H1 (cell line): ENCODE data around the gene ZNF292. TPM values are rescaled to one million over a fixed set of nuclear protein-coding genes. Genes with fewer than 3 reads are reported as not detected.

Experiments
- BCL11A ChIP-seq, 2 experiments: IDR thresholded peaks; one replicate each; pipeline ENCODE4 v1.6.1; 2011; ENCODE audit warnings: low read depth in 2 of 2, low read length in 2 of 2, mild to moderate bottlenecking in 2 of 2
- BRCA1 ChIP-seq: IDR thresholded peaks from 2 replicates; pipeline ENCODE4 v1.6.1; 2012; ENCODE audit warnings: low read depth, low read length, improper control_type of control experiment
- FOSL1 ChIP-seq: IDR thresholded peaks from 2 replicates; pipeline ENCODE4 v1.6.1; 2011; ENCODE audit warnings: mild to moderate bottlenecking, low read depth, low read length, moderate library complexity; ENCODE audit not compliant: insufficient read depth
- HDAC6 ChIP-seq: IDR thresholded peaks from one replicate; pipeline ENCODE4 v1.7.1; 2012; ENCODE audit warnings: low read depth, mild to moderate bottlenecking, inconsistent platforms, low read length, moderate library complexity
- KDM1A ChIP-seq: fragments of 200-600, 300-600 bp; sonication (generic); IDR thresholded peaks from 2 replicates; pipeline ENCODE4 v1.7.1; 2016; ENCODE audit warnings: mild to moderate bottlenecking, low read length, borderline replicate concordance
- KDM5A ChIP-seq: fragments of 200-600 bp; IDR thresholded peaks from 2 replicates; pipeline ENCODE4 v1.7.1; 2012; ENCODE audit warnings: mild to moderate bottlenecking, low read length, inconsistent platforms, mixed read lengths
- POLR2A ChIP-seq, 2 experiments: IDR thresholded peaks; 1 replicate in 1 of 2; 2 replicates in 1 of 2; pipeline ENCODE4 v1.6.1; 2011; ENCODE audit warnings: low read depth in 2 of 2, low read length in 2 of 2, mild to moderate bottlenecking in 2 of 2; ENCODE audit errors: control extremely low read depth in 1 of 2
- SRF ChIP-seq: IDR thresholded peaks from 2 replicates; pipeline ENCODE4 v1.6.1; 2011; ENCODE audit warnings: mild to moderate bottlenecking, low read depth, low read length, moderate library complexity
- TAF7 ChIP-seq: optimal IDR thresholded peaks from 2 replicates; pipeline ENCODE3; 2011; ENCODE audit warnings: low read depth, mild to moderate bottlenecking, inconsistent platforms, low read length, moderate library complexity, borderline replicate concordance
- TBP ChIP-seq: IDR thresholded peaks from 2 replicates; pipeline ENCODE4 v1.6.1; 2011; ENCODE audit warnings: low read depth, low read length, improper control_type of control experiment
- YY1 ChIP-seq: IDR thresholded peaks from 2 replicates; pipeline ENCODE4 v1.6.1; 2011; ENCODE audit warnings: low read depth, mild to moderate bottlenecking, low read length
- polyA plus RNA-seq, 7 experiments: library from polyadenylated mRNA; depleted of rRNA in 3 of 7; stranded (reverse) in 5 of 7; unstranded in 2 of 7; fragments of >200 nt in 5 of 7; fragments of 200-250 nt in 2 of 7; gene quantifications; 1 replicate in 5 of 7; 2 replicates in 1 of 7; 4 replicates in 1 of 7; pipeline versions ENCODE4 v1.2.1 to v1.2.3, GENCODE V29; 2011 to 2013; ENCODE audit warnings: missing spikeins in 2 of 7, mixed read lengths in 2 of 7
- total RNA-seq: library from RNA; stranded (reverse); fragmentation: NEBNext Ultra II Directional; extraction: Animal tissue kit (Norgen Biotek cat#: 25700); gene quantifications from 2 replicates; pipeline ENCODE4 v1.2.1, GENCODE V29; 2021
- TF ChIP-seq, protein P1 (sequence below): fragments of 300-600 bp; sonication (generic); IDR thresholded peaks from 2 replicates; pipeline ENCODE4 v1.7.1; 2012; ENCODE audit warnings: low read length, moderate library complexity, mild to moderate bottlenecking, inconsistent platforms; ENCODE audit not compliant: insufficient replicate concordance
- TF ChIP-seq, protein P2 (sequence below): IDR thresholded peaks from 2 replicates; pipeline ENCODE4 v1.6.1; 2012; ENCODE audit warnings: inconsistent platforms

The ZNF292 gene
- total and polyA plus RNA-seq, 2 of the 8 experiments (the other 6 are each of a cell fraction or from before 2014, with no cell fraction given) = 6.8 to 44.2 TPM

DNA sequence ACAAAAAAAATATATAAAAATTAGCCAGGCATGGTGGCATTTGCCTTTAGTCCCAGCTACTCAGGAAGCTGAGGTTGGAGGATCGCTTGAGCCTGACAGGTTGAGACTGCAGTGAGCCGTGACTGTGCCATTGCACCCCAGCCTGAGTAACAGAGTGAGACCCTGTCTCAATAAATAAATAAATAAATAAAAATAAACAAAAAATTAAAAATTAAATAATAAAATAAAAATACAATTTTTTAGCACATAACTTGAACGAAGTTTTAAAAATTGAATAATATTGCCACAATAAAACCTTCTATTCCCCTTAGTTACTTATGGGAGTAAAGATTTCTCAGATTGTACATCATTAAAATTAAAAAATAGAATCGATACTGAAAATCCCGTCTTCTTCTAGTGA is 31.3 kb upstream of the ZNF292 start (continued):
- TF ChIP-seq, protein P1, sequence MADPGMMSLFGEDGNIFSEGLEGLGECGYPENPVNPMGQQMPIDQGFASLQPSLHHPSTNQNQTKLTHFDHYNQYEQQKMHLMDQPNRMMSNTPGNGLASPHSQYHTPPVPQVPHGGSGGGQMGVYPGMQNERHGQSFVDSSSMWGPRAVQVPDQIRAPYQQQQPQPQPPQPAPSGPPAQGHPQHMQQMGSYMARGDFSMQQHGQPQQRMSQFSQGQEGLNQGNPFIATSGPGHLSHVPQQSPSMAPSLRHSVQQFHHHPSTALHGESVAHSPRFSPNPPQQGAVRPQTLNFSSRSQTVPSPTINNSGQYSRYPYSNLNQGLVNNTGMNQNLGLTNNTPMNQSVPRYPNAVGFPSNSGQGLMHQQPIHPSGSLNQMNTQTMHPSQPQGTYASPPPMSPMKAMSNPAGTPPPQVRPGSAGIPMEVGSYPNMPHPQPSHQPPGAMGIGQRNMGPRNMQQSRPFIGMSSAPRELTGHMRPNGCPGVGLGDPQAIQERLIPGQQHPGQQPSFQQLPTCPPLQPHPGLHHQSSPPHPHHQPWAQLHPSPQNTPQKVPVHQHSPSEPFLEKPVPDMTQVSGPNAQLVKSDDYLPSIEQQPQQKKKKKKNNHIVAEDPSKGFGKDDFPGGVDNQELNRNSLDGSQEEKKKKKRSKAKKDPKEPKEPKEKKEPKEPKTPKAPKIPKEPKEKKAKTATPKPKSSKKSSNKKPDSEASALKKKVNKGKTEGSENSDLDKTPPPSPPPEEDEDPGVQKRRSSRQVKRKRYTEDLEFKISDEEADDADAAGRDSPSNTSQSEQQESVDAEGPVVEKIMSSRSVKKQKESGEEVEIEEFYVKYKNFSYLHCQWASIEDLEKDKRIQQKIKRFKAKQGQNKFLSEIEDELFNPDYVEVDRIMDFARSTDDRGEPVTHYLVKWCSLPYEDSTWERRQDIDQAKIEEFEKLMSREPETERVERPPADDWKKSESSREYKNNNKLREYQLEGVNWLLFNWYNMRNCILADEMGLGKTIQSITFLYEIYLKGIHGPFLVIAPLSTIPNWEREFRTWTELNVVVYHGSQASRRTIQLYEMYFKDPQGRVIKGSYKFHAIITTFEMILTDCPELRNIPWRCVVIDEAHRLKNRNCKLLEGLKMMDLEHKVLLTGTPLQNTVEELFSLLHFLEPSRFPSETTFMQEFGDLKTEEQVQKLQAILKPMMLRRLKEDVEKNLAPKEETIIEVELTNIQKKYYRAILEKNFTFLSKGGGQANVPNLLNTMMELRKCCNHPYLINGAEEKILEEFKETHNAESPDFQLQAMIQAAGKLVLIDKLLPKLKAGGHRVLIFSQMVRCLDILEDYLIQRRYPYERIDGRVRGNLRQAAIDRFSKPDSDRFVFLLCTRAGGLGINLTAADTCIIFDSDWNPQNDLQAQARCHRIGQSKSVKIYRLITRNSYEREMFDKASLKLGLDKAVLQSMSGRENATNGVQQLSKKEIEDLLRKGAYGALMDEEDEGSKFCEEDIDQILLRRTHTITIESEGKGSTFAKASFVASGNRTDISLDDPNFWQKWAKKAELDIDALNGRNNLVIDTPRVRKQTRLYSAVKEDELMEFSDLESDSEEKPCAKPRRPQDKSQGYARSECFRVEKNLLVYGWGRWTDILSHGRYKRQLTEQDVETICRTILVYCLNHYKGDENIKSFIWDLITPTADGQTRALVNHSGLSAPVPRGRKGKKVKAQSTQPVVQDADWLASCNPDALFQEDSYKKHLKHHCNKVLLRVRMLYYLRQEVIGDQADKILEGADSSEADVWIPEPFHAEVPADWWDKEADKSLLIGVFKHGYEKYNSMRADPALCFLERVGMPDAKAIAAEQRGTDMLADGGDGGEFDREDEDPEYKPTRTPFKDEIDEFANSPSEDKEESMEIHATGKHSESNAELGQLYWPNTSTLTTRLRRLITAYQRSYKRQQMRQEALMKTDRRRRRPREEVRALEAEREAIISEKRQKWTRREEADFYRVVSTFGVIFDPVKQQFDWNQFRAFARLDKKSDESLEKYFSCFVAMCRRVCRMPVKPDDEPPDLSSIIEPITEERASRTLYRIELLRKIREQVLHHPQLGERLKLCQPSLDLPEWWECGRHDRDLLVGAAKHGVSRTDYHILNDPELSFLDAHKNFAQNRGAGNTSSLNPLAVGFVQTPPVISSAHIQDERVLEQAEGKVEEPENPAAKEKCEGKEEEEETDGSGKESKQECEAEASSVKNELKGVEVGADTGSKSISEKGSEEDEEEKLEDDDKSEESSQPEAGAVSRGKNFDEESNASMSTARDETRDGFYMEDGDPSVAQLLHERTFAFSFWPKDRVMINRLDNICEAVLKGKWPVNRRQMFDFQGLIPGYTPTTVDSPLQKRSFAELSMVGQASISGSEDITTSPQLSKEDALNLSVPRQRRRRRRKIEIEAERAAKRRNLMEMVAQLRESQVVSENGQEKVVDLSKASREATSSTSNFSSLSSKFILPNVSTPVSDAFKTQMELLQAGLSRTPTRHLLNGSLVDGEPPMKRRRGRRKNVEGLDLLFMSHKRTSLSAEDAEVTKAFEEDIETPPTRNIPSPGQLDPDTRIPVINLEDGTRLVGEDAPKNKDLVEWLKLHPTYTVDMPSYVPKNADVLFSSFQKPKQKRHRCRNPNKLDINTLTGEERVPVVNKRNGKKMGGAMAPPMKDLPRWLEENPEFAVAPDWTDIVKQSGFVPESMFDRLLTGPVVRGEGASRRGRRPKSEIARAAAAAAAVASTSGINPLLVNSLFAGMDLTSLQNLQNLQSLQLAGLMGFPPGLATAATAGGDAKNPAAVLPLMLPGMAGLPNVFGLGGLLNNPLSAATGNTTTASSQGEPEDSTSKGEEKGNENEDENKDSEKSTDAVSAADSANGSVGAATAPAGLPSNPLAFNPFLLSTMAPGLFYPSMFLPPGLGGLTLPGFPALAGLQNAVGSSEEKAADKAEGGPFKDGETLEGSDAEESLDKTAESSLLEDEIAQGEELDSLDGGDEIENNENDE = no peak
- TF ChIP-seq SRF (no peak), POLR2A (IDR thresholded peaks at IDR 0.05; ENCODE audit: control extremely low read depth in 1 of 2, low read depth in 2 of 2, low read length in 2 of 2) (no peak), HDAC6 (no peak), KDM1A (no peak), FOSL1 (no peak), YY1 (no peak), TAF7 (no peak), BCL11A (IDR thresholded peaks at IDR 0.05; ENCODE audit: low read depth in 2 of 2, low read length in 2 of 2) (no peak), TBP (no peak), BRCA1 (no peak), KDM5A (no peak)
- TF ChIP-seq, protein P2, sequence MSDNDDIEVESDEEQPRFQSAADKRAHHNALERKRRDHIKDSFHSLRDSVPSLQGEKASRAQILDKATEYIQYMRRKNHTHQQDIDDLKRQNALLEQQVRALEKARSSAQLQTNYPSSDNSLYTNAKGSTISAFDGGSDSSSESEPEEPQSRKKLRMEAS = no peak
